Astrocyte of the spinal cord (primary cell): ENCODE results near the gene HOXA7.

Experiments
- DNase-seq: peaks from one replicate; pipeline ENCODE4 v3.0.0; 2011; ENCODE audit warnings: low read depth, low spot score
- H3K4me3 ChIP-seq: 2 replicates; pipeline ENCODE4 v1.5.1; 2011; ENCODE audit warnings: low read depth, mild to moderate bottlenecking, low read length, moderate library complexity
- in situ Hi-C: cut with HindIII; loops from 2 replicates; pipeline ENCODE4 v1.10.0; 2017; ENCODE audit warnings: low sequenced_read_pairs
- TF ChIP-seq, protein P1 (sequence below): IDR thresholded peaks from 2 replicates; pipeline ENCODE4 v1.5.1; 2012; ENCODE audit warnings: low read depth, mild to moderate bottlenecking, low read length, inconsistent platforms

The HOXA7 gene

DNA sequence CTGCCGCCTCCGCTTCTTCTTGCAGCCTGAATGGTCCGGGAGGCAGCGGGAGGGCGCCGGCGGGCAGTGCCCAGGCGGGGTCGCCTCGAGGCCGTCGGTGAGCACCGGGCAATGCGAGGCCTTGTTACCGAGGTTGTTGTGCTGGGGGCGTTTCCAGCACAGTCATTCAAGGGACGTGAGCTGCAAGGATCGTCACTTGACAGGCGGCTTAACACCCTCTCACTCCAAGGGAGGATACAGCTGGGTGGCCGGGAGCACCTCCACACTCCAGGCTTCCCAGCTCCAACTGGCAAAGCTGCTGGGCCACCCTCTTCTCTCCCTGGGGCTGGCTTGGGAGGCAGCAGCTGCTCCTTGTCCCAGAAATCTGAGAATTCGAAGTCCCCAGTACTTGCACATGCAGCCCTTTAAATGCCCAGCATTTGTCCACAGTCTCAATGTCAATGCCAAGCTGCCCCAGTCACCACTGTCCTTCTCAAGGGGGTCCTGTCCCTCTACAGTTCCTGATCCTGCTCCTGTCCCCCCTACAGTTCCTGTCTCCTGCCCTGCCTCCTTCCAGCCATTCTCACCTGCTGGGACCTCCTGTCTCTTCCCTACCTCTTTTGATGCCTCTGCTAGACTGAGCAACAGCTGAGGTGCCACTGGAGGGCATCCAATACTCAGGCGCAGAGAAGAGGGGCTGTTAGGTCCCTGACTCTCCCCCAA is 33.0 kb upstream of the HOXA7 start:
- no peak overlapping the region for H3K4me3 ChIP-seq
- no peak for DNase-seq

DNA sequence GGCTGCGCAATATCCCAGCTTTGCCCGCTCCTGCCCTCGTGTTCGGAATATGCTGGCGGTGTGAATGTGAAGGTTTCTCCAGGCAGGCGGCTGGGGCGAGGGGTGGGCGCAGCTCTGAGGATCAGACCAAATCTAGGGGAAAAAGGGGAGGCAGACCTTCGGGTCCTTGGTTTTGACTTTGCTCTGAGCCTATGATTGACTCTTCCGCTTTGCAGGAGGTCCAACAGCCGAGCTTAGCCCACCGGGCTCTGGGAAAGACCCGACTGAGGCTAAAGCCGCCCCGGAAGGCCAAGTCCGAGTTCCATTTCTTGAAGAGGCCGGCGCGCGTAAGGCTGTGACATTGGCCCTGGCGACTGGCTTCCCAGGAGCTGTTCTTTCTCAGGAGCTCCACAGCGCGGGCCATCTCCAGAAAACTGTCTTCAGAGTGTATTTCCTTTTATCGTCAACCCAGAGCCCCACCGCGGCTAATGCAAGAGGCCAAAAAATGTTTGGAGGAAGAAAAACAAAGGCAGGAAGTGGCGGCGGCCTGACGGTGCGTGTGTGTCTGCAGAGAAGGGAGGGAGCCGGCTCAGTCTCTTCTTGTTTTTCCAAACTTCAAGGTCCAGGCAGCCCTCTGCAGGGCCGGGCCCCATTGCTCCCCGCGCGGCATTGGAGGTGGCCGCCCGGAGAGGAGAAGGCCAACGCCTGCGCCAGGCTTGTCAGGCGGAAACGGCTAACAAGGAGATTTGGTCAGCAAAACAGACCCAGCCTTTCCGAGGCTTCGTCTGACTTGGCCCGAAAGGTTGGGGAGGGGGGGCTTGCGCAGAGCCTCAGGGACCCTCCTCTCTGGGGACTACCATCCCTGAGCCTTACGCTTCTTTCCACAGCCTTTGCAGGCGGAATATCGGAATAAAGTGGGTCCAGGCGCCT is 32.2 kb upstream of the HOXA7 start:
- no peak overlapping the region for H3K4me3 ChIP-seq
- DNase-seq = no peak
- TF ChIP-seq, protein P1, sequence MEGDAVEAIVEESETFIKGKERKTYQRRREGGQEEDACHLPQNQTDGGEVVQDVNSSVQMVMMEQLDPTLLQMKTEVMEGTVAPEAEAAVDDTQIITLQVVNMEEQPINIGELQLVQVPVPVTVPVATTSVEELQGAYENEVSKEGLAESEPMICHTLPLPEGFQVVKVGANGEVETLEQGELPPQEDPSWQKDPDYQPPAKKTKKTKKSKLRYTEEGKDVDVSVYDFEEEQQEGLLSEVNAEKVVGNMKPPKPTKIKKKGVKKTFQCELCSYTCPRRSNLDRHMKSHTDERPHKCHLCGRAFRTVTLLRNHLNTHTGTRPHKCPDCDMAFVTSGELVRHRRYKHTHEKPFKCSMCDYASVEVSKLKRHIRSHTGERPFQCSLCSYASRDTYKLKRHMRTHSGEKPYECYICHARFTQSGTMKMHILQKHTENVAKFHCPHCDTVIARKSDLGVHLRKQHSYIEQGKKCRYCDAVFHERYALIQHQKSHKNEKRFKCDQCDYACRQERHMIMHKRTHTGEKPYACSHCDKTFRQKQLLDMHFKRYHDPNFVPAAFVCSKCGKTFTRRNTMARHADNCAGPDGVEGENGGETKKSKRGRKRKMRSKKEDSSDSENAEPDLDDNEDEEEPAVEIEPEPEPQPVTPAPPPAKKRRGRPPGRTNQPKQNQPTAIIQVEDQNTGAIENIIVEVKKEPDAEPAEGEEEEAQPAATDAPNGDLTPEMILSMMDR = no peak
- in situ Hi-C loops = no loop called here

More for the DNA sequence above, 33.0 kb upstream of the HOXA7 start:
- in situ Hi-C loops = no loop called here
- TF ChIP-seq, protein P1 = no peak

DNA sequence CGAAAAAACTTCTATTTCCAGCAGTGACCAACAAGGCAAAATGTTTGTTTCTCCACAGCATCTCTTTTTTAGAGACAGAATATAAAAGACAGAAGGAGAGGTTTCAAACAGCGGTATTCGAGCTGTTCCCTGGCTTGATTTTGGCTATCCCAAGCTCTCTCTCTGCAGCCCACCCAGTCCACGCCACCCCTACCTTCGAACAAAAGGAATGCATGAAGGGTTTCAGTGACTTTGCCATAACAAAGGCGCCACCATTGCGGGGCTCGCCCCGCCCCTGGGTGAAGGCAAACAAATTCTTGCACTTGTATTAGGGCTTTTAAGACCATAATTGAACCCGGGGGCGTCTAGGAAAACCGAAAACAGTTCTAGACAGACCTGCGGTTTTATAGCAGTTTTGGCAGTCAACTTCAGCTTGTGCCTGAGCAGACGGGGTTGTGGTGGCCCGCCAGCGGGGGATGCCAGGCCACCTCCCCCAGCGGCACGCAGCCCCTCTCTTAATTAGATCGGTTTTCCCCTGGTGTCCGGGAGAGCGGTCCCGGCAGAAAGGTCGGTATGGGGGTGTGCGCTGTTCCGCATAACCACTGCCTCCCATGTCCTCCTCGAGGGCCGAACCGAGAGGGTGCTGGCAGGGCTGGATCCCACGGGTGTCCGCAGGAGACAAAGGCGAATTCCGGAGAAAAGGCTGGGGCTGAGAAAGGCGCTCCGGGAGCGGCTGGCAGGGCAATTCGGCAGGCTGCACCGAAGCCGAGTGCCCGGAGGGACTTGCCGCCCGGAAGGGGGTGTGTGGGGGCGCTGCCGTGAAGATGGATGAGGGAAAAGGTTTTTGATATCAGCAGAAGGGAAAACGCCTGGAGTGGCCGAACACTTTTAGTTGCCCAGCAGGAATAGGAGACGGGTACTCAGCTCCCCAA is 31.3 kb upstream of the HOXA7 start:
- TF ChIP-seq, protein P1 = no peak
- no peak overlapping the region for H3K4me3 ChIP-seq
- no peak for DNase-seq
- in situ Hi-C loops = no loop called here

DNA sequence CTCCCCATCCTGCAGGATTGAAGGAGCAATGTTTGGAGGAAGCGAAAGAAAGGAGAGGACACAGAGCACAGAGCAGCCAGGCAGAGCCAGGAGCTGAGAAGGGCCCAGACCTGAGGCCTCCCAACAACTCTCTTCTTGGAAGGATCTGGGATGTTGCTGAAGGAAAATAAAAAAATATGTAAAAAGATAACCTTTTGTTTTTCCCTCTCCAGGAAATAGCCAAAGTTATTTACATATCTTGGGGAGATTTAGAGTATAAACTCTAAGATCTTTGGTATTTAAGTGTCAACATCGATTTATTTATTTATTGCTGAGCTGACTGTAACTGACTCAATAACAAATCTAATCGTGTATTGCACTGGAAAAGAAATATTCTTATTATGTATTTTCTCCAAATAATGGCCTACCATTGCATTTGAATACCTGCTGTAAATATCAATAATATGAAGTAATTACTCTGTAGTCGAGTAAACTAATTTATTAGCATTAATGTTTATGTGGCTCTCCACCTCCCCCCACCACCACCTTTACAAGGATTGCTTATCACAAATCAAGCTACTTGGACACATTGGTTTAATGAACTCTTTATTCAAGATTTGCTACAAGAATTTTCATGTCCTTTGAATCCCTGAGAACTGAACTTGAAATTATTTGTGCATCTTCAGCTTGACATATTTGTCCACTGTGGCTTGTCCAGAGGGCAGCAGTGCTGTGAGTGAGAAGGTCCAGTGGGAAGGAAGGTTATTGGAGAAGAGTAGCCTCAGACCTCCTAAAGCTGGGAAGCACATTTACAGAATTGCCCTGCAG is 30.4 kb upstream of the HOXA7 start:
- H3K4me3 ChIP-seq = no peak overlapping the region
- TF ChIP-seq, protein P1 = no peak
- DNase-seq = no peak
- in situ Hi-C loops = no loop called here

DNA sequence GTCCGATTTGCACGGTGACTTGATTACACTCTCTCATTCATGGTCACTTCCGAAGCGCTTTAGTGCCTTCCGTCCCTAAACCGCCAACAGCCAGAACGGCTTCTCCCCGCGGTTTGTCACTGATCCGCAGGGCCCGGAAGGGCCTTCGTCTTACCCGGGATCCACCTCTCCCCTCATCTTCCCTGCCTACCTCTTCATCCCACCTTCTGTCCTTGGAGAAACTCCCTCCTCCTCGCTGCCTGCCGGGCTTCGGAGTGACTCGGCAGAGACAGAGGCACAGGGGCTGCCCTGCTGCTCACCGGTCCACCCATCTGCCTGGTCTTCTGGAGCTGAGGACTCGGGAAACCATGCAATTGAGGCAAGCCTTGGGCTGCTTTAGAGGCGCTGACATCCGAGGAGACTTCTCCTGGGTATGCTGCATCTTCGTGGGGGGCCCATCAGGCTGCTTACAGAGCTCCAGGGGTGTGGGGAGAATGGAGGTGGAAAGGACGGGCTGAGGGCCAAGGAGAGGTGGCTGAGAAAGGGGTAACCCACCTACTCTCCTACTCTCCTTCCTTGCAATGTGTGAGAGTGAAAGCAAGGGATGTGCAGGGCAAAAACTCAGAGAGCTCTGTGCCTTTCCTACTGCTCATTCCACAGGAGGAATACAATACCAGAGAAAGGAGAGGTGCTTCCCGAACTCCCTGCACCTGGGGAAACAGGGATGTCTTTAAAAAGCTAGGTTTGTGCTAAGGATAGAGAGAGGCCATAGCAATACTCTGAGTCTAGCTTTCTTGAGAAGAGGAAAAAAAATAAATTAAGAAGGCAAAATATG is 29.6 kb upstream of the HOXA7 start:
- no peak overlapping the region for H3K4me3 ChIP-seq
- in situ Hi-C loops = no loop called here
- TF ChIP-seq, protein P1 = no peak
- no peak for DNase-seq
